UCSD-AML1 (cell line): ENCODE data around the gene ACSF2.

Experiments used
- DNase-seq: peaks from one replicate; lab custom pipeline; 2025; ENCODE audit not compliant: unreplicated experiment; lab: John Stamatoyannopoulos, UW

Gene ACSF2

GRCh38 chr17:50519141-50519834 is 93.3 kb downstream of the ACSF2 start:
- no peak for DNase-seq

- no peak for DNase-seq
Observed at GRCh38 chr17:50520483-50520882, 94.5 kb downstream of the ACSF2 start.

- no peak for DNase-seq
Observed at GRCh38 chr17:50521514-50521913, 95.5 kb downstream of the ACSF2 start.

- no peak for DNase-seq
Observed at GRCh38 chr17:50522766-50523165, 96.7 kb downstream of the ACSF2 start.

GRCh38 chr17:50523208-50523607 is 97.2 kb downstream of the ACSF2 start:
- DNase-seq = no peak
